GF-D8 (cell line): Measurements from ENCODE around the gene TBC1D4.

Source experiments
- DNase-seq: peaks from one replicate; lab custom pipeline; 2025; lab: John Stamatoyannopoulos, UW

The TBC1D4 gene

DNA sequence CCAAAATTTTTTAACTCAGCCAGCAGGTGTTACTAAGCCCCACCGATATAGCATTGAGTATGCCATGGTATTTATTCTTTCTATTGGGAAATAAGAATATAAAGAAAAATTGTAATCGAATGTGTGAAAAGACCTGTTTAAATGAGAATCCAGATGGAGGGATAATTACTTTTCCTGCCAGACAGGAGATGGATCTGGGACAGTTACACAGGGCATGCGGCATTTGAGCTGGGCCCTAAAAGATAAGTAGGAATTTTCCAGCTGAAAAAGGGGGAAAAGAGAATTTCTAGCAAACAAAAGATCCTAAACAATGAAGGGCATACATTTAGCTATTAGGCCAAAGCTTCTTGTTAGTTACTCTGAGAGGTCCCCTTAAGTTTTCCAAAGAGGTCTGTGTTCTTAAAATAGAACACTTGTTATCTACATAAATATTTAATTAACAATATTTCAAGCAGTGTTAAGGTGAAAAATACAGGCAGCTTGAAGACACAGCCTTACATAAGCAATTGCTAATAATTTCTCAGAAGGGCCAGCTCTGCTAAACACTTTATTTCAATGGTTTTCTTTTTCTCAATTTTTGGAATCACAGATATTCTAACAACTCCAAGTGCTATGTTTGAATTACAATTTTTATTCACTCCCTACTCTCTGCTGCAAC lies 63.7 kb downstream of the TBC1D4 start:
- DNase-seq: no peak

- no peak for DNase-seq
Observed at GRCh38 chr13:75417656-75418055, 64.3 kb downstream of the TBC1D4 start.

DNA sequence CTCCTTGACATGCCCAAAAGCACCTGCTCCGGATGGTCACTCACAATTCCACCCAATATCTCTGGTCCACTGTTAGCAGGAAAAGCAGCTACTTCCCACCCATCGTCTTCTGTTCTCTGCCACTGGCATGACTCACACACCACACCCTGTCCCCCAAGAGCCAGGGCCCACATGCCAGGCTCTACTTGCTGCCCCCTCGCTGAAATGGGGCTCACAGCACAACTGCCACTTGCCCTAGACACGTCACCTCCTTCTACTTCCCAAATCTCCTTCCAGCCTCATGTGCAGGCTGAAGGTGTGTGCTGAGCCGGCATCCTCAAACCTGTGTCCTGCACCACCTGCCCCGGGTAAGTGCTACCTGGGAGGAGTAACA lies 65.0 kb downstream of the TBC1D4 start:
- DNase-seq: no peak

DNA sequence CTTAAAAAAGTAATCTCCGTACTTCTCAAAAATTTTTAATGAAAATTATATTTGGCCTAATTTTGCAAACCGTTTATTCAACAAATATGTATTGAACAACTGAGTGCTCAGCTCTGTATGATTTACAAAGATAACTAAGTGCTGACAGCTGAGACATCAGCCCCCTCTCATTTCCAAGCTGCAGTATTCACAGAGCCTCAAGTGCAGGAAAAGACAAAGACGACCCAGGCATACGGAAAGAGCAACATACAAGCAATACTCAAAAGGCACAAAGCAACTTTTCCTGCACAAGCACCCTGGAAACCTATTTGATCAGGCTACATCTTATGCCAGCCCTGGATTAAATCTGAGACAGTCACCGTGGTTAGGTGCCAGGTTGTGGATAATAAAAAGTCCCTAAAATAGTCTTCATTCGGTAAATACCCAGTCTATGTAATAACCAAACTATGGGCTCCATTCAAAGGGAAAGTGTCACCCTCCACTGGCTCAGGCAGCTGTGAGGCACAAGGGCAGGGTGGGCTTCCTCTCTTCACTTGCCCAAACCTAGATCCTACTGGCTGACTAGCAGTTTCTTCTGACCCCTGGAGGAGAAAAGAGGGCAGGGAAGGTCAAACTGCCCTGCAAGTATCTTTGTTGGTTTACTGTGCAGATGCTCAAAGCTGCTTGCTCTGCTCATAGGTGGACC lies 65.5 kb downstream of the TBC1D4 start:
- DNase-seq: no peak

DNA sequence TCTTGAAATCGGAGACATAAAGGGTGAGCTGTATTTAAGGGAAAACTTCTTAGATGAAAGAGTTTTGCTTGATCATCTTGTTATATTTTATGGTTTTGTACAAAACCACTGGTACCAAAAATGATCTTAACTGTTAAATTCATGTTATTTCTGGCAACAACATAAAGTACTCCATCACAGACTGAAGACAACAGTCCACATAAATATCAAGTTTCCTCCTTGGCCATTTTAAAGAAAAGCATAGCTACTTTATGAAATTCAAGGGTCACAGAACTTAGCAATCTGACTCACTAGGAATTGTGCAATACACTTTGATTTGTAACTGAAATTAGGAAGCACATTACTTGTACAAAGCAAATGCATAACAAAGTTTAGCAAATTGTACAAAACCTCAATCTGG lies 66.3 kb downstream of the TBC1D4 start:
- DNase-seq: peak; percentile 29

GRCh38 chr13:75415171-75415570 lies 66.8 kb downstream of the TBC1D4 start:
- no peak for DNase-seq

DNA sequence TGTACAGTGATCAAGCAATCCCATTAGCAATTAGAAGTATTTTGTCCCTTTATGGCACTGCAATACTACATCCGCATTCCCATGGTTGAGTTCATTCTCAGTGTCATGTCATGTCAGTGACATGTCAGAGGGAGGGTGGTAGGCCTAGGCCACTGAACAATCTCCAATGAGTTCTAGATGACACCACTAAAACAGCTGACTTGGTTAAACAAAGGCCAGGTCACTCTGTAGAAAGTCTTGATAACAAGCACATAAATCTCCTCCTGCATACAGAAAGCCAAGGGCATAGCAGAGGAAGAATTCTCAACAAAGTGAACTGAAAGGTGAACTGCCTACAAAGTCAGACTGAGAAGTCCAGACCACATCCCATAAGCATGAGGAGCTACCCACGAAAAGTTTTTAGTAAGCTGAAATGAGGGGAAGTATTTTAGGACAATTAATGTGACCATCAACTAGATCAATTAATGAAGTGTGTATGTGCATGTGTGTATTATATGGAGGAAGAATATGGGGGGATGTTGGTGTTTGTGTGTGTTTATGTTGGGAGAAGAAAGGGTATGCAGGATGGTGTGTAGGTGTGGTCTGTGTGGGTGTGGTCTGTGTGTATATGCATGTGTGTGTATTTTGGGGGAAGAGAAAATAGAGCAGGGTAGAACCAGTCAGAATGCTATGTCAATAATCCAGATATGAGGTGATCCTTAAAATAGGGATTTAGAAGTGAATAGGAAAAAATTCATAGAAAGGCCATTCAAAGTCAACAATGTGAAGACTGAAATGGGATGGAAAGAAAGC lies 67.7 kb downstream of the TBC1D4 start:
- no peak for DNase-seq

DNA sequence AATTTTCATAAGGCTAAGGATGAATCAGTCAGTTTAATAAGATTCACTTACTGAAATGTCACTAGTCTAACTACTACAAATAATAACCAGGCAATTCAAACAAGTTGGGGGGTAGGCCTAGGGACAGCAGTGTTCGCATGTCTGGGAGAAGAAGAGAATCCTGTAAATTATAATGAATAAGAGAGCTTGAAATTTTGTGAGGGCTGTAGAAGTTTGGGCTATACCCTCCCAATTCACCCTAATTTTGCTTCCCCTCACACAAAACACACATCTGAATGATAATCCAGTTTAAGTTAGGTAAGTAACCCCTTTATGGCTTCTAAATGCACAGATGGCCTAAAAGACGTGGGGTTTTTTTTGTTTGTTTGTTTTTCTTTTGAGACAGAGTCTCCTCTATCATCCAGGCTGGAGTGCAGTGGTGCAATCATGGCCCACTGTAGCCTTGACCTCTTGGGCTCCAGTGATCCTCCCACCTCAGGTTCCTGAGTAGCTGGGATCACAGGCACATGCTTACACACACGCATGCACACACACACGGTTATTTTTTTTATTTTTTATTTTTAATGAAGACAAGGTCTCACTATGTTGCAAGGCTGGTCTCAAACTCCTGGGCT lies 69.9 kb downstream of the TBC1D4 start:
- DNase-seq: no peak

DNA sequence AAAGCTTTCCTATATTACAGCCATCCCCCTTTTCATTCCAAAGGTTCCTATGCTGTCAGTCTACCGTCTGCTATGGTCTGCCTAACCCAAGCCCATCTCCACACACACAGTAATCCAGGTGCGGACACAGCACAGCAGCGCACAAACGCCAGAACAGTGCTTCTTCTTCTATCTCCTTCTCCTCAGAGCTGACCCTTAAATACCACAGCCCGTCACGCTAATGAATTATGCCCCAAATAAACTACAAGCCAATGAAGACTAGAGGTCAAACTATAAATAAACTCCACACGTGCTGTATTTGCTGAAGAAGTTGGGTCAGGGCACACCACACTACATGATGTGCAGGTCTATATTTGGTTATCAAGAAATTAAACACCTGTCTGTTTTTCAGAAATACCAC lies 71.8 kb downstream of the TBC1D4 start:
- DNase-seq: no peak

DNA sequence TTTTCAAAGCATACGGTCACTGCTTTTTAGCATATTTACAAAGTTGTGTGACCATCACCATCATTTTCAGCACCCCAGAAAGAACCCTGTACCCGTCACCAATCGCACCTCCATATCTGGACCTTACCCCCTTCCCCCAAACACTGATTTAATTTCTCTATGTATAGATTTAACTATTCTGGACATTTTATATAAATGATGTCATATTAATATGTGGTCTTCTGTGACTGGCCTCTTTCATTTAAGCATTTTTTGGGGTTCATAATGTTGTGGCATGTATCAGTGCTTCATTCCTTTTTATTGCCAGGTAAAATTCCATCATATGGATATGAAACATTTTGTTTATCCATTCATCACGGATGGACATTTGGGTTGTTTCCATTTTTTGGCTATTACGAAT lies 74.0 kb downstream of the TBC1D4 start:
- no peak for DNase-seq

DNA sequence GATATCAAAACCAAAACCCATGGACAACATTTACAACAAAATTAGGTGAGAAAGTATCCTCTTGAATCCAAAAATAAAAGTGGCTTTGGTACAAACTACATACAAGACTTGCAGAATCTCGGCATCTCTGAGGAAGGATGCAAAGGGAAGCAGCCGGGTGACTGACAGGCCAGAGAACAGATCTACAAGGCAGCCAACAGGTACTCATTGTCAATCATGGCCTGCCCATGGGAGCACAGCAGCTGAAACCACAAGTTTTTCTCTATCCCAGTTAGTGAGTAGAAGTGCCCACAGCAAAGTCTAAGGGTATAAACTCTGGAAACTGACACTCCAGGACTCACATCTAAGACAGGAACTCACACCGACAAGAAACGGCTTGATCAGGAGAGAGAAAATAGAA lies 74.5 kb downstream of the TBC1D4 start:
- DNase-seq: no peak

DNA sequence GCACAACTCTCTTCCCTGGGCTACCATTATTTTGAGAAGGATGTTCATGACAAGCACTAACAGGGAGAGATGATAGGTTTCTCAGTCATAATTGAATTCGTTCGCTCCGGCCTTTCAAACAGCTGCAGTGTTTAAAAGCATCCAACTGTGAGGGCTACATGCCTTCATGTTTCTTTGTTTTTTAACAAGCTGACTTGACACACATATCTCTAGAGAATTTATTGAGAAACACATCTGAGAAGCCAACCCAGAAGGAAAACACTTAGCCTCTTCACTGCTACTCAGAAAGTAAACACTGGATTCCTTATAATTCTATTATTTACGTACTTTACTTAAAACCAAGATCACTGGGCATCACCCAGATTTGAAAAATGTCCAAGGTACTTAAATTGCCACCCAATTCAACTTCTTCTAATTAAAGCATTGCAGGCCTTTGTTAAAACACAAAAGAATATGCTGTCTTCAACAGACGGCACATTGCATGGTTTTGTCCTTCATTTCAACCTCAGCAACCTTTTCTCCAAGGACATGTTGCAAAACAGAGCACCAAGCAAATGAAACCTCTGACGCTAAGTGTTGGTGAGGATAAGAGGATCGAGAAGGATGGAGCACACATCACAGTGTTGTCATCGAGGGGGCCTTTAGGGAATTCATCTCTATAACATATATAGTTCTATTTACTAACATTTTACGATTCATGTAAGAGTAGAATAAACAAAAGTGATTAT lies 75.8 kb downstream of the TBC1D4 start:
- no peak for DNase-seq

DNA sequence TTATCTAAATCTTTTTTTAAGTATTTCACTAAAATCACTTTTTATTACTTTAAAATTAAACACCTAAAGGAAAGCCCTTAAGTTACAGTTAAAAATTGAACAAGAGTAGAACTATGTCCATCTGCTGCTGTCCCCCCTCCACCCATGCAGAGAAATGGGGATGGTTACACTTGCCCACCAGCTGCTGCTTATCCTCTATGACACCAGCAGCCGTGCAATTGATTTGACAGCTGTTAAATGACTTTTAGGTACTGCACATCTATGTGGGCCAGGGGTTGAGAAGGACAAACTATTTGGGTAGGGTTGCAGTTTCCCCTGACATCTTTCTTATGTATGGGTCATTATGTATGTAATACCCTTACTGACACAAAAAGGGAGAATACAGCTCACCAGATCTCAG lies 77.2 kb downstream of the TBC1D4 start:
- no peak for DNase-seq

DNA sequence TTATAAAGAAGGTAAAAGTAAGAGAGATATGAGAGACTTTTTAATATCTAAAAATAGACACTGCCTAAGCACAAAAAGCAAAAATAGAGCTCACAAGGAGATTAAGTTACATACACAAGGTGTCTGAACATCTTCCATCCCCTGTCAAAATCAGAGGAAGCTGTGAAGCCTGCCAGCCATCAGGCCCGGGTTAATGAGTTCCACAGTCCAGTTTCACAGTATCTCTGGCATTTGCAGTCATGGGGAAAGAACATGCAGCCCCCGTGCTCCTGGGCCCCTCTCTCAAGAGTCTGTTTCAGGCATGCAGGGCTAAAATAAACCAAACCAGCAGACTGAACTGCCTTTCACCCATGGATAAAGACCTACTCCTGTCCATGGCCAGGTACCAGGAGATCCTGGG lies 79.2 kb downstream of the TBC1D4 start:
- no peak for DNase-seq

DNA sequence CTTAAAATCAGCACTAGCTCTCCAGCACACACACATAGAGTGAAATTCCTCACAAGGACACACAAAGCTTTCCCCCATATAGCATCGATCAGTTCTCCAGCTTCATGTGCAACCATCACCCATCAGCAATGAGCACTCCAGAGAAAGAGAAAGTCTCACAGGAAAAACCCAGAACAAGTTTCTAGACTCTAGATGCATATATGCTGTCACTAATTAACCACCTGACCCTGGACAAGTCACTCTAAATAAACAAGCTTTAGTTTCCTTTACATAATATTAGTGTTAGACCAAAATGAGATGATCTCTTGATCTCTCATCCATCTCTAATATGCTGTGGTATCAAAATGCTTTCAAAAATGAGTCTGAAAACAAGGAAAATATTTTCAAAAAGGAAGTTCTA lies 81.2 kb downstream of the TBC1D4 start:
- no peak for DNase-seq

DNA sequence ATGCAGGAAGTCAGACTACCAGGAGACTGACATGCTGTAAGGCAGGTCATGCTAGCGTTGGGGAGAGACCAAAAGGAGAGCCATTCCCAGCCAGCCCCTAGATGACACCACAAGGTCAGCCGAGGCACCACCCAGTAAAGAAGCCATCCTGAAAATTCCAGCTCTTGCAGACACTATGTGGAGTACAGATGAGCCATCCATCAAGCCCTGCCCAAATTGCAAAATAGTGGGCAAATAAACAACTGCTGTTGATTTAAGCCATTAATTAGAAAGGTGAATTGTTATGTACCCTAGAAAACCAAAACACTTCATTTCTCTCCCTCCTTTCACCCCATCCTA lies 82.1 kb downstream of the TBC1D4 start:
- DNase-seq: no peak

DNA sequence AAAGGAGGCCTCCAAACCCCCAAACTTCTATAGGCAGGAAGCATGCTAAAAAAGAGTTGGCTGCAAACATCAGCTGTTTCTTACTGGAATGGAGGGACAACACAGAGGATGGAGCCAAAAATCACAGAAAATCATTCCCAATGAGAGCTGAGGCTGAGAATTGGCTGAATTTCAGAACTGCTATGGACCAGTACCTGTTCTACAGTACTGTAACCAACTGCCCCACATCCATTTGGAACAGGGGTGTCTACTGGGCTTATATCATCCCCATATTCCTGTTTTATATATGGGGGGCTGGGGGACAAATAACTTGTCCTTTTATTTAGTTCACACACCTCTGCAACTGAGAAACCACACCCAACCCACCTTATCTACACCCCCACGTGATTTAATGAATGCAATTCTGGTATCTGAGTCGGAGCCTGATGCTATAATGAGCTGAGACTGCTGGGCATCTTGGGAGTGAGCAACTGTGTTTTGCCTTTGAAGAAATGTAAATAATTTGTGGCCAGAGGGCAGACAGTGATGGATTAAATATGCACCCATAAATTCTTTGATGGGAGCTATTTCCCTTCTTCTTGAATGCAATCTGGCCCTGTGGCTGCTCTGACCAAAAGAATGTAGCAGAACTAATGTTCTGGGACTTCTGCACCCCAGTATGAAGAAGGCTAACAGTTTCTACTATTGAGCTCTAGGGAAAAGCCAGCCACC lies 82.6 kb downstream of the TBC1D4 start:
- no peak for DNase-seq

- DNase-seq: no peak
Observed at GRCh38 chr13:75398072-75398471, 83.9 kb downstream of the TBC1D4 start.

GRCh38 chr13:75395901-75396300 lies 86.1 kb downstream of the TBC1D4 start:
- no peak for DNase-seq

DNA sequence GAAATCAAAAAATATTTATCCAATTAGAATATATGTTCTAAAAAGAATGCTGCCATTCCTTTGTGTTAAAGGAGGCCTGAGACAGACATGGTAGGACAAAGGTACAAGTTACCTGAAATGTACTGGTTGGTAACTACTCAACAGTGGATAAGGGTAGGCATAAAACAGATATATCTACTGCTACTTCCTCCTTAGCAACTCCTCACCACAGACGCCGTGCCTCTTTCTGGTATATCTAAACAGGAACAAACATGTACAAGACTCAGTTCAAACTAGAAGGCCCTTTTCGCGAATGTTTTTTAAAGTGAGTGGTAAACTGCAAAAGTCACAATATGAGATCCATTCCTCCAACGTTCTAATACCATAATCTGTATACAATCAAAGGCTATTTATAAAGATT lies 86.9 kb downstream of the TBC1D4 start:
- peak; percentile 80 for DNase-seq

- DNase-seq: peak; percentile 13
Observed at GRCh38 chr13:75393839-75394520, 88.0 kb downstream of the TBC1D4 start.
